ENCODE measurements around the gene DGCR2.
"Not testable (repeated sequence)": the region's sequence is repeated elsewhere in the genome, so short reads cannot be mapped to it uniquely, and the experiment has no call there.

DNA sequence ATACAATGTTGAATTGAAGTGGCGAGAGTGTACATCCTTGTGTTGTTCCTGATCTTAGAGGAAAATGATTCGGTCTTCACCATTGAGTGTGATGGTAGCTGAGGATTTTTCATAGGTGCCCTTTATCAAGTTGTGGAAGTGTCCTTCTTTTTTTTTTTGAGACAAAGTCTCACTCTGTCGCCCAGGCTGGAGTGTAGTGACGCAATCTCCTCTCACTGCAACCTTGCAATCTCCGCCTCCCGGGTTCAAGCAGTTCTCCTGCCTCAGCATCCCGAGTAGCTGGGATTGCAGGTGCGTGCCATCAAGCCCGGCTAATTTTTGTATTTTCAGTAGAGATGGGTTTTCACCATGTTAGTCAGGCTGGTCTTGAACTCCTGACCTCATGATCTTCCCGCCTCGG, 36.4 kb upstream of the DGCR2 start:
- TF ChIP-seq, protein P1, sequence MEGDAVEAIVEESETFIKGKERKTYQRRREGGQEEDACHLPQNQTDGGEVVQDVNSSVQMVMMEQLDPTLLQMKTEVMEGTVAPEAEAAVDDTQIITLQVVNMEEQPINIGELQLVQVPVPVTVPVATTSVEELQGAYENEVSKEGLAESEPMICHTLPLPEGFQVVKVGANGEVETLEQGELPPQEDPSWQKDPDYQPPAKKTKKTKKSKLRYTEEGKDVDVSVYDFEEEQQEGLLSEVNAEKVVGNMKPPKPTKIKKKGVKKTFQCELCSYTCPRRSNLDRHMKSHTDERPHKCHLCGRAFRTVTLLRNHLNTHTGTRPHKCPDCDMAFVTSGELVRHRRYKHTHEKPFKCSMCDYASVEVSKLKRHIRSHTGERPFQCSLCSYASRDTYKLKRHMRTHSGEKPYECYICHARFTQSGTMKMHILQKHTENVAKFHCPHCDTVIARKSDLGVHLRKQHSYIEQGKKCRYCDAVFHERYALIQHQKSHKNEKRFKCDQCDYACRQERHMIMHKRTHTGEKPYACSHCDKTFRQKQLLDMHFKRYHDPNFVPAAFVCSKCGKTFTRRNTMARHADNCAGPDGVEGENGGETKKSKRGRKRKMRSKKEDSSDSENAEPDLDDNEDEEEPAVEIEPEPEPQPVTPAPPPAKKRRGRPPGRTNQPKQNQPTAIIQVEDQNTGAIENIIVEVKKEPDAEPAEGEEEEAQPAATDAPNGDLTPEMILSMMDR (IDR thresholded peaks at IDR 0.05): not testable (repeated sequence)
- TF ChIP-seq POLR2A, POLR2AphosphoS5 (IDR thresholded peaks at IDR 0.05): not testable (repeated sequence)
